ENCODE results near the gene ST3GAL4. TPM values are rescaled to one million over a fixed set of nuclear protein-coding genes. Genes with fewer than 3 reads are reported as not detected.

The ST3GAL4 gene
- total and polyA plus RNA-seq, 2 of the 8 experiments (the other 6 are each of a cell fraction or from before 2014, with no cell fraction given) = 15.6 to 20.0 TPM

DNA sequence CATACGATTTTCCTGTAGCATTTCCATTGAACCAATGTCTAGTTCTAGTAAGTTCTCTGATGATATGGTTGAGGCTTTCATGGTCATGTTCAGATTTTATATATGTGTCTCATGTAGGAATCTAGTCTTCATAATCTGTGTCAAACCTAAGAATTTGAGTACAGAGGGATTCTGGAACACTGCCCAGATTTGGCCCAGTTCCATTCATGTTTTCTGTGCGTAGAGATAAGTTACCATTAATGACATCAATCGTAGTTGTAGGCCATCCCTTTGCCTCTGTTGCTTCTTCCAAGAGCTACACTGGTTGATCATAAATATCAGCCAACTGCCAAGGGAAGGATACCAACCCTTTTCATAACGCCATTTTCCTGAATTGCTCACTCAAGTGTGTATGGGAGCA, 23.3 kb downstream of the ST3GAL4 start (continued):
- TF ChIP-seq CHD7 (IDR thresholded peaks at IDR 0.05; ENCODE audit: insufficient replicate concordance, low read length) = no peak
- TF ChIP-seq GTF2F1 (IDR thresholded peaks at IDR 0.05; ENCODE audit: borderline replicate concordance, low read depth, low read length) = no peak
- no peak for TF ChIP-seq TEAD4 (IDR thresholded peaks at IDR 0.05; ENCODE audit: low read depth, low read length)
- no peak for TF ChIP-seq RAD21 (IDR thresholded peaks at IDR 0.05 in 1 of 2, conservative IDR thresholded peaks at IDR 0.05 in 1 of 2; ENCODE audit: low read depth in 2 of 2, low read length in 2 of 2)
- TF ChIP-seq POLR2A (IDR thresholded peaks at IDR 0.05; ENCODE audit: control extremely low read depth in 1 of 2, low read depth in 2 of 2, low read length in 2 of 2) = no peak
- TF ChIP-seq GABPA (IDR thresholded peaks at IDR 0.05; ENCODE audit: borderline replicate concordance, insufficient read depth, low read length) = no peak
- TF ChIP-seq EP300 (IDR thresholded peaks at IDR 0.05; ENCODE audit: borderline replicate concordance in 1 of 2, low read depth in 2 of 2, low read length in 2 of 2) = no peak
- no peak for TF ChIP-seq ATF2 (IDR thresholded peaks at IDR 0.05; ENCODE audit: low read length)
- no peak for TF ChIP-seq BRCA1 (IDR thresholded peaks at IDR 0.05; ENCODE audit: low read depth, low read length)
